Kidney (tissue), 22 donors: ENCODE results near the gene CD83. TPM values are rescaled to one million over a fixed set of nuclear protein-coding genes. Genes with fewer than 3 reads are reported as not detected.

Source experiments
- DNase-seq, 5 donors: peaks; one replicate each; pipeline ENCODE4 v3.0.0-alpha.2; 2013 to 2020
- FAIRE-seq: peaks from 2 replicates; lab custom pipeline; 2012; peaks lifted over from hg19 to GRCh38; lab: Jason Lieb, UNC
- H3K27ac ChIP-seq, 2 donors: one replicate each; pipeline ENCODE4 v1.7.0; 2013; ENCODE audit warnings: low read depth in 2 of 2, low read length in 2 of 2, inconsistent platforms in 1 of 2
- H3K27me3 ChIP-seq: one replicate; pipeline ENCODE4 v1.7.1; 2013; ENCODE audit warnings: low read length, inconsistent platforms; ENCODE audit not compliant: control insufficient read depth, insufficient read depth
- H3K36me3 ChIP-seq, 3 donors: one replicate each; pipeline versions ENCODE4 v1.7.0 to v1.7.1; 2013; ENCODE audit warnings: low read length in 3 of 3, control low read depth in 1 of 3, inconsistent platforms in 1 of 3; ENCODE audit not compliant: insufficient read depth in 3 of 3, control insufficient read depth in 2 of 3
- H3K4me1 ChIP-seq, 3 donors: one replicate each; pipeline versions ENCODE4 v1.7.0 to v1.7.1; 2013; ENCODE audit warnings: low read length in 3 of 3, inconsistent platforms in 1 of 3, low read depth in 1 of 3; ENCODE audit not compliant: control insufficient read depth in 2 of 3, insufficient read depth in 2 of 3
- H3K4me3 ChIP-seq, 3 donors: one replicate each; pipeline versions ENCODE4 v1.7.0 to v1.8.1; 2013; ENCODE audit warnings: low read length in 3 of 3, control low read depth in 1 of 3, inconsistent platforms in 1 of 3
- H3K9ac ChIP-seq, 3 donors: one replicate each; pipeline versions ENCODE4 v1.7.0 to v1.7.1; 2013; ENCODE audit warnings: low read length in 3 of 3, control low read depth in 1 of 3, inconsistent platforms in 1 of 3
- H3K9me3 ChIP-seq, 3 donors: one replicate each; pipeline versions ENCODE4 v1.7.0 to v1.7.1; 2013; ENCODE audit warnings: low read length in 3 of 3, control low read depth in 1 of 3, inconsistent platforms in 1 of 3; ENCODE audit not compliant: control insufficient read depth in 2 of 3, insufficient read depth in 1 of 3
- CTCF ChIP-seq: IDR thresholded peaks from 3 replicates; pipeline ENCODE4 v1.5.1; 2012; ENCODE audit warnings: mild to moderate bottlenecking, moderate library complexity, borderline replicate concordance; ENCODE audit not compliant: insufficient read depth; ENCODE audit errors: extremely low read depth
- intact Hi-C: fragments of 100-400 bp; cut with DNase I; formaldehyde crosslinking; loops from one replicate; pipeline ENCODE4 v1.11.1; 2022
- long read RNA-seq, 10 donors: library from polyadenylated mRNA in 1 of 10; unstranded in 1 of 10; transcript quantifications; one replicate each; pipeline ENCODE4 v2.0.0 and lab custom pipeline, GENCODE V29; 2021 to 2026
- polyA plus RNA-seq: library from polyadenylated mRNA; stranded (reverse); fragments of 350-450 nt; fragmentation: Illumina TruSeq; extraction: RNeasy Lipid Tissue Mini Kit (QIAGEN cat#74804); gene quantifications from one replicate; pipeline ENCODE4 v1.2.3, GENCODE V29; 2014; ENCODE audit warnings: low read depth, low replicate concordance; ENCODE audit not compliant: insufficient read depth
- total RNA-seq: library from RNA; stranded (reverse); fragmentation: NEBNext Ultra II Directional; extraction: Animal tissue kit (Norgen Biotek cat#: 25700); gene quantifications from one replicate; pipeline ENCODE4 v1.2.1, GENCODE V29; 2021
- donor health status: control.
- donor health status: control.
- donor health status: control.
- donor health status: control.
- donor health status: control.
- donor health status: DM: yes; HTN: yes; CAD: no.
- donor health status: Normal renal cell carcinoma (clear cell type).

The CD83 gene
- total RNA-seq (4.0 TPM), polyA plus RNA-seq (15.4 TPM)
- long read RNA-seq, donor 1, partial matches to known transcripts, result 0 of 1 reads
- long read RNA-seq, donor 1, other reads (novel, unspliced or antisense), result 0 of 1 reads
- long read RNA-seq, donor 2, partial matches to known transcripts, result 0 of 3 reads
- long read RNA-seq, donor 2, other reads (novel, unspliced or antisense), result 0 of 3 reads
- long read RNA-seq, donor 3, partial matches to known transcripts, result 0 of 3 reads
- long read RNA-seq, donor 3, other reads (novel, unspliced or antisense), result 0 of 3 reads
- long read RNA-seq, donor 4, transcript CD83-201 (5 exons, 2,471 nt), result major isoform, 6 of 6 reads
- long read RNA-seq, donor 4, partial matches to known transcripts, result 0 of 6 reads
- long read RNA-seq, donor 4, other reads (novel, unspliced or antisense), result 0 of 6 reads
- long read RNA-seq, donor 5, result 0 reads
- long read RNA-seq, donor 6, transcript CD83-201 (5 exons, 2,471 nt), result major isoform, 5 of 5 reads
- long read RNA-seq, donor 6, partial matches to known transcripts, result 0 of 5 reads
- long read RNA-seq, donor 6, other reads (novel, unspliced or antisense), result 0 of 5 reads
- long read RNA-seq, donor 7, partial matches to known transcripts, result 1 of 3 reads
- long read RNA-seq, donor 7, other reads (novel, unspliced or antisense), result 2 of 3 reads
- long read RNA-seq, donor 8, partial matches to known transcripts, result 0 of 3 reads
- long read RNA-seq, donor 8, other reads (novel, unspliced or antisense), result 0 of 3 reads
- long read RNA-seq, donor 9, result 0 reads
- long read RNA-seq, donor 10, partial matches to known transcripts, result 0 of 1 reads
- long read RNA-seq, donor 10, other reads (novel, unspliced or antisense), result 0 of 1 reads

- peak; percentile 57 to 85 (median 72) for DNase-seq
These were observed at the start of gene CD83 for GRCh38 chr6:14117158-14118090. TSS of gene CD83 (plus strand) at chr6:14117772. CDS start at chr6:14117812, 40 bp downstream.

GRCh38 chr6:14068133-14068532 lies 49.4 kb upstream of the CD83 start:
- intact Hi-C loops, result loop anchor here (10.0 kb wide), 1 partner anchor 153 kb away; no protein-coding TSS in a partner anchor
- Histone ChIP-seq H3K4me1 (no peaks in the 10 kb centered on the region), H3K27me3 (no peaks in the 10 kb centered on the region), H3K27ac (no peak overlapping the region), H3K36me3 (no peaks in the 10 kb centered on the region), H3K4me3 (no peak overlapping the region), H3K9me3 (no peaks in the 10 kb centered on the region), H3K9ac (no peak overlapping the region)
- FAIRE-seq (no peak), DNase-seq (no peak)
- no peak for TF ChIP-seq CTCF

More at GRCh38 chr6:14117158-14118090, at the start of gene CD83:
- Histone ChIP-seq H3K27ac (peak within 1 kb of the TSS; percentile 63 to 68), H3K9me3 (no peaks in the 10 kb centered on the region), H3K4me3 (peak within 1 kb of the TSS; percentile 74 to 88 (median 80)), H3K4me1 (peaks cover 0 to 17% (median 0%) of the 10 kb centered on the region in 3 donors), H3K27me3 (no peaks in the 10 kb centered on the region), H3K9ac (peak within 1 kb of the TSS; percentile 72 to 81 (median 78)), H3K36me3 (no peaks in the 10 kb centered on the region)
- no peak for FAIRE-seq
- intact Hi-C loops, result no loop called here
- TF ChIP-seq CTCF, result no peak

GRCh38 chr6:14068623-14069022 lies 48.9 kb upstream of the CD83 start:
- H3K27me3 ChIP-seq, result no peaks in the 10 kb centered on the region
- no peaks in the 10 kb centered on the region for H3K36me3 ChIP-seq
- no peak for TF ChIP-seq CTCF
- H3K9me3 ChIP-seq, result no peaks in the 10 kb centered on the region
- no peak for DNase-seq
- intact Hi-C loops, result loop anchor here (10.0 kb wide), 1 partner anchor 154 kb away; no protein-coding TSS in a partner anchor
- no peak overlapping the region for H3K9ac ChIP-seq
- no peaks in the 10 kb centered on the region for H3K4me1 ChIP-seq
- no peak overlapping the region for H3K27ac ChIP-seq
- H3K4me3 ChIP-seq, result no peak overlapping the region
- no peak for FAIRE-seq
